PC-9 (cell line): ENCODE results near the gene ARHGAP10.

Experiments used
- CTCF ChIP-seq: fragments of 200-600 bp; sonication (generic); conservative IDR thresholded peaks from 2 replicates; pipeline ENCODE4 v1.6.1; 2017; ENCODE audit warnings: mixed run types, antibody characterized with exemption, mild to moderate bottlenecking, moderate library complexity
- EZH2 ChIP-seq: fragments of 200-600 bp; sonication (generic); IDR thresholded peaks from 2 replicates; pipeline ENCODE4 v1.8.0; 2017; ENCODE audit warnings: antibody characterized with exemption, low read depth

GRCh38 chr4:148048598-148048997 is 316.7 kb downstream of the ARHGAP10 start:
- no peak for TF ChIP-seq CTCF
- no peak for TF ChIP-seq EZH2
